HCT116 (cell line): ENCODE measurements around the gene NAT10. TPM values are rescaled to one million over a fixed set of nuclear protein-coding genes. Genes with fewer than 3 reads are reported as not detected.

ENCODE experiments used
- ATAC-seq: fragments of 200-7000 bp; cut with Tn5 transposase; 2 replicates; pipeline ENCODE4 v1.9.1; 2020; ENCODE audit warnings: mild to moderate bottlenecking, moderate library complexity
- BruUV-seq: library from RNA; stranded (reverse); fragments of 400-500 nt; replicated peaks from 2 replicates; lab custom pipeline; 2021; lab: Mats Ljungman, UMichigan
- CTCF ChIA-PET: fragments of 300-600 bp; sonication (Branson Sonifier 250); formaldehyde crosslinking; loops from one replicate; lab custom pipeline; 2021; ENCODE audit warnings: antibody characterized with exemption; lab: Charles Lee
- POLR2A ChIA-PET: fragments of 300-600, 350-600 bp; sonication (Branson Sonifier 250); formaldehyde crosslinking; loops from one replicate; lab custom pipeline; 2021; ENCODE audit warnings: antibody characterized with exemption; lab: Charles Lee
- RAD21 ChIA-PET, 2 experiments: fragments of 300-600 bp; sonication (Branson Sonifier 250); formaldehyde crosslinking; loops; one replicate each; lab custom pipeline; 2023; ENCODE audit warnings: low total read pairs in 2 of 2; ENCODE audit not compliant: uncharacterized antibody in 2 of 2, unreplicated experiment in 2 of 2, low non-redundant PET in 1 of 2; lab: Charles Lee
- DNase-seq: peaks from one replicate; pipeline ENCODE4 v3.0.0-alpha.2; 2010; ENCODE audit warnings: low read depth, low spot score
- H2AFZ ChIP-seq: fragments of 200-600 bp; shearing (Covaris generic), sonication (generic); 2 replicates; pipeline ENCODE4 v1.6.1; 2017; ENCODE audit warnings: low read depth, mixed run types, mixed read lengths, antibody characterized with exemption, low read length; ENCODE audit not compliant: poor library complexity, severe bottlenecking
- H3K27ac ChIP-seq: 2 replicates; pipeline ENCODE4 v1.5.1; 2012; ENCODE audit warnings: low read depth, low read length
- H3K27me3 ChIP-seq: fragments of 200-600 bp; sonication (generic); 2 replicates; pipeline ENCODE4 v1.6.1; 2016; ENCODE audit warnings: mixed run types, low read length, mixed read lengths; ENCODE audit not compliant: insufficient read depth
- H3K36me3 ChIP-seq, 2 experiments: fragments of 200-500 bp in 1 of 2; fragments of 200-600 bp in 1 of 2; sonication (Bioruptor generic) in 1 of 2; sonication (generic) in 1 of 2; 2 replicates each; pipeline versions ENCODE4 v1.5.1 to v1.6.1; 2014 to 2016; ENCODE audit warnings: low read length in 2 of 2, inconsistent platforms in 1 of 2, mixed read lengths in 1 of 2, mixed run types in 1 of 2; ENCODE audit not compliant: insufficient read depth in 2 of 2, control insufficient read depth in 1 of 2
- H3K4me1 ChIP-seq, 2 experiments: fragments of 200-600 bp in 1 of 2; sonication (generic) in 1 of 2; 2 replicates each; pipeline versions ENCODE4 v1.5.1 to v1.6.1; 2012 to 2017; ENCODE audit warnings: low read length in 2 of 2, inconsistent platforms in 1 of 2, mild to moderate bottlenecking in 1 of 2, mixed read lengths in 1 of 2, mixed run types in 1 of 2, moderate library complexity in 1 of 2; ENCODE audit not compliant: insufficient read depth in 2 of 2, control insufficient read depth in 1 of 2
- H3K4me2 ChIP-seq: fragments of 200-600 bp; sonication (generic); 2 replicates; pipeline ENCODE4 v1.6.1; 2017; ENCODE audit warnings: mixed run types, low read length, mixed read lengths
- H3K4me3 ChIP-seq, 2 experiments: fragments of 200-600 bp in 1 of 2; sonication (generic) in 1 of 2; replicated peaks in 1 of 2; 2 replicates each; pipeline ENCODE4 v1.5.1; 2011 to 2016; ENCODE audit warnings: low read length in 2 of 2, control low read depth in 1 of 2, low read depth in 1 of 2, mild to moderate bottlenecking in 1 of 2, mixed read lengths in 1 of 2, mixed run types in 1 of 2
- H3K79me2 ChIP-seq: fragments of 200-600 bp; sonication (generic); 2 replicates; pipeline ENCODE4 v1.6.1; 2017; ENCODE audit warnings: mild to moderate bottlenecking, mixed run types, low read length, moderate library complexity, mixed read lengths; ENCODE audit not compliant: insufficient read depth
- H3K9ac ChIP-seq: fragments of 200-600 bp; sonication (generic); 2 replicates; pipeline ENCODE4 v1.6.1; 2016; ENCODE audit warnings: low read length, mixed read lengths
- H3K9me2 ChIP-seq: fragments of 200-600 bp; sonication (generic), shearing (Covaris generic); 2 replicates; pipeline ENCODE4 v1.6.1; 2017; ENCODE audit warnings: mixed run types, mild to moderate bottlenecking, moderate library complexity; ENCODE audit not compliant: insufficient read depth
- H3K9me3 ChIP-seq, 2 experiments: fragments of 200-500 bp in 1 of 2; fragments of 200-600 bp in 1 of 2; sonication (Bioruptor generic) in 1 of 2; sonication (generic) in 1 of 2; 2 replicates each; pipeline ENCODE4 v1.6.1; 2014 to 2017; ENCODE audit warnings: low read length in 2 of 2, mixed read lengths in 2 of 2, inconsistent platforms in 1 of 2, low read depth in 1 of 2, mild to moderate bottlenecking in 1 of 2, mixed run types in 1 of 2, moderate library complexity in 1 of 2; ENCODE audit not compliant: control insufficient read depth in 1 of 2, insufficient read depth in 1 of 2
- H4K20me1 ChIP-seq: fragments of 200-600 bp; sonication (generic), shearing (Covaris generic); 2 replicates; pipeline ENCODE4 v1.6.1; 2017; ENCODE audit warnings: mixed run types, mild to moderate bottlenecking, moderate library complexity; ENCODE audit not compliant: insufficient read depth
- CBX3 ChIP-seq: IDR thresholded peaks from 2 replicates; pipeline ENCODE4 v1.6.1; 2012; ENCODE audit warnings: low read depth
- EZH2 ChIP-seq: fragments of 200-600 bp; sonication (generic); IDR thresholded peaks from 2 replicates; pipeline ENCODE4 v1.6.1; 2017; ENCODE audit warnings: antibody characterized with exemption, mixed run types
- POLR2A ChIP-seq: IDR thresholded peaks from 2 replicates; pipeline ENCODE4 v1.7.0; 2011; ENCODE audit warnings: borderline replicate concordance; ENCODE audit not compliant: insufficient read depth, insufficient read length; ENCODE audit errors: extremely low read depth
- SRF ChIP-seq: IDR thresholded peaks from 2 replicates; pipeline ENCODE4 v1.6.1; 2012; ENCODE audit warnings: low read depth
- intact Hi-C: fragments of 100-400 bp; cut with micrococcal nuclease; formaldehyde crosslinking; loops from 2 replicates; pipeline ENCODE4 v1.10.0; 2022
- total RNA-seq: library from RNA; stranded (reverse); gene quantifications from one replicate; pipeline ENCODE4 v1.2.1, GENCODE V29; 2021; ENCODE audit not compliant: unreplicated experiment
- TF ChIP-seq, protein P1 (sequence below), 3 experiments: fragments of 200-600 bp in 1 of 3; sonication (generic) in 1 of 3; IDR thresholded peaks in 2 of 3; conservative IDR thresholded peaks in 1 of 3; 2 replicates each; pipeline ENCODE4 v1.5.1; 2012 to 2017; ENCODE audit warnings: low read depth in 2 of 3, low read length in 2 of 3, antibody characterized with exemption in 1 of 3, borderline replicate concordance in 1 of 3, control low read depth in 1 of 3, mild to moderate bottlenecking in 1 of 3, mixed read lengths in 1 of 3, mixed run types in 1 of 3, moderate library complexity in 1 of 3; ENCODE audit not compliant: insufficient read depth in 1 of 3
- TF ChIP-seq, protein P2 (sequence below): IDR thresholded peaks from 2 replicates; pipeline ENCODE4 v1.6.1; 2012
- TF ChIP-seq, protein P3 (sequence below): IDR thresholded peaks from 2 replicates; pipeline ENCODE4 v1.6.1; 2012
- TF ChIP-seq, protein P4 (sequence below): IDR thresholded peaks from 2 replicates; pipeline ENCODE4 v1.6.1; 2011; ENCODE audit warnings: mild to moderate bottlenecking, low read length, moderate library complexity; ENCODE audit not compliant: insufficient replicate concordance; ENCODE audit errors: extremely low read depth

NAT10 gene
- total RNA-seq, 1 experiment from 2014 or later, result 101 TPM

DNA sequence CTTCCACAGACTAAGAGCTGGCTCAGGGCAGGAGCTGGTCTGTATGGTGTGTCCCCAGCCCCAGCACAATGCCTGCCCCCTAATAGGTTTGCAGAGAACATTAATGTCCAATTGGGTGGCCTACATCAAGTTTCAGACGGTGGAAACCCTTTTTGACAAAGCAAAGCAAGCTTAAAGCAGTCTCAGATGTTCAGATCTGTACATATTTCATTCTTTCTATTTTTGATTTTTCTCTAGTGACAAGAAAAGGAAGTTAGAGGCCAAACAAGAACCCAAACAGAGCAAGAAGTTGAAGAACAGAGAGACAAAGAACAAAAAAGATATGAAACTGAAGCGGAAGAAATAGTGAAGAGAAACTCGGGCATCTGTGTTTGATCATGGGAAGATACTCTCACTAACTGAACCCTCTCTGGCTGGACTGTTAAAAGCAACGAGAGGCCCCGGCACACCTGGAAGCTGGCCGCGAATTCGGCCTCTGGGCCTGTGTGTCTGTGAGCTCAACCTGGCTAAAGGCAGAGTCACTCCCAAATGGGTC lies 40.5 kb downstream of the NAT10 start:
- ChIA-PET RAD21 (no interaction called here), CTCF (no interaction called here), POLR2A (no interaction called here)
- H3K4me2 ChIP-seq, result no peak overlapping the region
- H3K27me3 ChIP-seq, result no peaks in the 10 kb centered on the region
- H4K20me1 ChIP-seq, result 0 out of 2 replicates have a peak, but pooled peaks cover 3% of the 10 kb centered on the region
- no peak overlapping the region for H3K27ac ChIP-seq
- no peaks in the 10 kb centered on the region for H3K4me1 ChIP-seq
- H2AFZ ChIP-seq, result no peak overlapping the region
- peaks cover 5% of the 10 kb centered on the region; the same call in 1 of the 2 replicates for H3K79me2 ChIP-seq
- DNase-seq (no peak), ATAC-seq (no peak)
- no peak overlapping the region for H3K4me3 ChIP-seq
- TF ChIP-seq, protein P1, sequence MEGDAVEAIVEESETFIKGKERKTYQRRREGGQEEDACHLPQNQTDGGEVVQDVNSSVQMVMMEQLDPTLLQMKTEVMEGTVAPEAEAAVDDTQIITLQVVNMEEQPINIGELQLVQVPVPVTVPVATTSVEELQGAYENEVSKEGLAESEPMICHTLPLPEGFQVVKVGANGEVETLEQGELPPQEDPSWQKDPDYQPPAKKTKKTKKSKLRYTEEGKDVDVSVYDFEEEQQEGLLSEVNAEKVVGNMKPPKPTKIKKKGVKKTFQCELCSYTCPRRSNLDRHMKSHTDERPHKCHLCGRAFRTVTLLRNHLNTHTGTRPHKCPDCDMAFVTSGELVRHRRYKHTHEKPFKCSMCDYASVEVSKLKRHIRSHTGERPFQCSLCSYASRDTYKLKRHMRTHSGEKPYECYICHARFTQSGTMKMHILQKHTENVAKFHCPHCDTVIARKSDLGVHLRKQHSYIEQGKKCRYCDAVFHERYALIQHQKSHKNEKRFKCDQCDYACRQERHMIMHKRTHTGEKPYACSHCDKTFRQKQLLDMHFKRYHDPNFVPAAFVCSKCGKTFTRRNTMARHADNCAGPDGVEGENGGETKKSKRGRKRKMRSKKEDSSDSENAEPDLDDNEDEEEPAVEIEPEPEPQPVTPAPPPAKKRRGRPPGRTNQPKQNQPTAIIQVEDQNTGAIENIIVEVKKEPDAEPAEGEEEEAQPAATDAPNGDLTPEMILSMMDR (IDR thresholded peaks at IDR 0.05 in 2 of 3, conservative IDR thresholded peaks at IDR 0.05 in 1 of 3; ENCODE audit: borderline replicate concordance in 1 of 3, insufficient read depth in 1 of 3, low read depth in 2 of 3, low read length in 2 of 3), result no peak
- TF ChIP-seq EZH2 (no peak), CBX3 (no peak), SRF (no peak), POLR2A (no peak)
- TF ChIP-seq, protein P2, sequence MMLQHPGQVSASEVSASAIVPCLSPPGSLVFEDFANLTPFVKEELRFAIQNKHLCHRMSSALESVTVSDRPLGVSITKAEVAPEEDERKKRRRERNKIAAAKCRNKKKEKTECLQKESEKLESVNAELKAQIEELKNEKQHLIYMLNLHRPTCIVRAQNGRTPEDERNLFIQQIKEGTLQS, result no peak
- TF ChIP-seq, protein P3, sequence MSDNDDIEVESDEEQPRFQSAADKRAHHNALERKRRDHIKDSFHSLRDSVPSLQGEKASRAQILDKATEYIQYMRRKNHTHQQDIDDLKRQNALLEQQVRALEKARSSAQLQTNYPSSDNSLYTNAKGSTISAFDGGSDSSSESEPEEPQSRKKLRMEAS, result no peak
- TF ChIP-seq, protein P4, sequence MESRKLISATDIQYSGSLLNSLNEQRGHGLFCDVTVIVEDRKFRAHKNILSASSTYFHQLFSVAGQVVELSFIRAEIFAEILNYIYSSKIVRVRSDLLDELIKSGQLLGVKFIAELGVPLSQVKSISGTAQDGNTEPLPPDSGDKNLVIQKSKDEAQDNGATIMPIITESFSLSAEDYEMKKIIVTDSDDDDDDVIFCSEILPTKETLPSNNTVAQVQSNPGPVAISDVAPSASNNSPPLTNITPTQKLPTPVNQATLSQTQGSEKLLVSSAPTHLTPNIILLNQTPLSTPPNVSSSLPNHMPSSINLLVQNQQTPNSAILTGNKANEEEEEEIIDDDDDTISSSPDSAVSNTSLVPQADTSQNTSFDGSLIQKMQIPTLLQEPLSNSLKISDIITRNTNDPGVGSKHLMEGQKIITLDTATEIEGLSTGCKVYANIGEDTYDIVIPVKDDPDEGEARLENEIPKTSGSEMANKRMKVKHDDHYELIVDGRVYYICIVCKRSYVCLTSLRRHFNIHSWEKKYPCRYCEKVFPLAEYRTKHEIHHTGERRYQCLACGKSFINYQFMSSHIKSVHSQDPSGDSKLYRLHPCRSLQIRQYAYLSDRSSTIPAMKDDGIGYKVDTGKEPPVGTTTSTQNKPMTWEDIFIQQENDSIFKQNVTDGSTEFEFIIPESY, result no peak
- peaks cover 59 to 72% of the 10 kb centered on the region in 2 experiments for H3K36me3 ChIP-seq
- H3K9ac ChIP-seq, result no peak overlapping the region
- BruUV-seq, result no TSS peak
- no peaks in the 10 kb centered on the region for H3K9me2 ChIP-seq
- intact Hi-C loops, result no loop called here
- H3K9me3 ChIP-seq, result no peaks in the 10 kb centered on the region
